ENCODE results near the gene CPTP. TPM values are rescaled to one million over a fixed set of nuclear protein-coding genes. Genes with fewer than 3 reads are reported as not detected.

The CPTP gene
- total RNA-seq, 3 donors from 2014 or later (not counting 1 experiment from before 2014, with no cell fraction given), result 8.0 to 14.6 (median 12.3) TPM

DNA sequence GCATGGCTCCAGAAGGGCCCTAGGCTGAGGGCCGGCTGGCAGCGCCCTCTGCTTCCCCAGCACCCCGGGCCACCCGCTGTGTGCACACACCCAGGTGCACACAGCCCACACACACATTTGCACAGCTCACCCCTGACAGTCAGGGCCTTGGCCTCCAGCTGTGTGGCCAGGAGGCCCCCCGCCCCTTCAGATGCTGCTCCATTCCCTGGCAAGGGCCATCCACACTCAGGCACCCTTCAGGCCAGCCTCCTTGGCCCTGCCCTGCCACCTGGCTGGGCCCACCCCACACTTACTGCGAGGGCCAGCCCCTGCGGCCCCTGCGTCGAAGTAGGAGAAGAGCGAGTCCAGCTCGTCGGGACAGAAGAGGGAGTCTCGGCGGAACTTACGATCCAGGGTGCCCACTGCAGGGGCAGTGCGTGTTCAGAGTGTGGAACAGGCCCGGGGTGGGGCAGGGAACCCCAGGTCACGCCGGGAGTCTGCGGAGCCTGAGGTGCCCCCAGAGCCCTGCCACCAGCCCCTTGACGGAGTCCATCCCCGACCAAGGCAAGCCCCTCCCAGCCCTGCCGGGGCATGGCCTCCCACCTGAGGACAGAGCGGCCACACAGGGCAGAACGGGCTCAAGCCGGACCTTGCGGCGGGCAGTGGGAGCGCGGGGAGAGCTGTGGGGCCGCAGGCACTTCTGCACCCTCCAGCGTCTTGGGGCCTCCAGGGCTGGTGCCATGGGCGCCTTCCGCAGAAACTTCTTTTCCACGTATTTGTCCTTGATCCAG, 29.3 kb upstream of the CPTP start:
- H3K4me1 Mint-ChIP-seq, result peaks cover 0 to 4% of the 10 kb centered on the region in 2 donors
- H3K9me3 Mint-ChIP-seq, result no peaks in the 10 kb centered on the region
- Histone ChIP-seq H3K9me3 (ENCODE audit: control insufficient read depth, insufficient read depth, low read length) (no peaks in the 10 kb centered on the region), H3K27me3 (ENCODE audit: control insufficient read depth, insufficient read depth, low read length) (no peaks in the 10 kb centered on the region), H3K4me1 (ENCODE audit: control insufficient read depth, insufficient read depth, low read length) (peaks cover 4% of the 10 kb centered on the region), H3K36me3 (ENCODE audit: control insufficient read depth, insufficient read depth, low read length) (no peaks in the 10 kb centered on the region), H3K27ac (ENCODE audit: low read length) (no peak overlapping the region), H3K4me3 (ENCODE audit: low read length) (no peak overlapping the region)
- ATAC-seq (no peak), DNase-seq (no peak)
- intact Hi-C loops (cut with micrococcal nuclease), result no loop called here
- 97% methylated on average over 35 of the region's 35 CpGs for WGBS (ENCODE audit: insufficient coverage)
- TF ChIP-seq, protein P1, sequence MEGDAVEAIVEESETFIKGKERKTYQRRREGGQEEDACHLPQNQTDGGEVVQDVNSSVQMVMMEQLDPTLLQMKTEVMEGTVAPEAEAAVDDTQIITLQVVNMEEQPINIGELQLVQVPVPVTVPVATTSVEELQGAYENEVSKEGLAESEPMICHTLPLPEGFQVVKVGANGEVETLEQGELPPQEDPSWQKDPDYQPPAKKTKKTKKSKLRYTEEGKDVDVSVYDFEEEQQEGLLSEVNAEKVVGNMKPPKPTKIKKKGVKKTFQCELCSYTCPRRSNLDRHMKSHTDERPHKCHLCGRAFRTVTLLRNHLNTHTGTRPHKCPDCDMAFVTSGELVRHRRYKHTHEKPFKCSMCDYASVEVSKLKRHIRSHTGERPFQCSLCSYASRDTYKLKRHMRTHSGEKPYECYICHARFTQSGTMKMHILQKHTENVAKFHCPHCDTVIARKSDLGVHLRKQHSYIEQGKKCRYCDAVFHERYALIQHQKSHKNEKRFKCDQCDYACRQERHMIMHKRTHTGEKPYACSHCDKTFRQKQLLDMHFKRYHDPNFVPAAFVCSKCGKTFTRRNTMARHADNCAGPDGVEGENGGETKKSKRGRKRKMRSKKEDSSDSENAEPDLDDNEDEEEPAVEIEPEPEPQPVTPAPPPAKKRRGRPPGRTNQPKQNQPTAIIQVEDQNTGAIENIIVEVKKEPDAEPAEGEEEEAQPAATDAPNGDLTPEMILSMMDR (IDR thresholded peaks at IDR 0.05), result no peak
- H3K27ac Mint-ChIP-seq, result no peak overlapping the region
- H3K36me3 Mint-ChIP-seq, result no peaks in the 10 kb centered on the region
- H3K27me3 Mint-ChIP-seq (ENCODE audit: low read depth in 2 of 2), result no peaks in the 10 kb centered on the region
- H3K4me3 Mint-ChIP-seq, result no peak overlapping the region

DNA sequence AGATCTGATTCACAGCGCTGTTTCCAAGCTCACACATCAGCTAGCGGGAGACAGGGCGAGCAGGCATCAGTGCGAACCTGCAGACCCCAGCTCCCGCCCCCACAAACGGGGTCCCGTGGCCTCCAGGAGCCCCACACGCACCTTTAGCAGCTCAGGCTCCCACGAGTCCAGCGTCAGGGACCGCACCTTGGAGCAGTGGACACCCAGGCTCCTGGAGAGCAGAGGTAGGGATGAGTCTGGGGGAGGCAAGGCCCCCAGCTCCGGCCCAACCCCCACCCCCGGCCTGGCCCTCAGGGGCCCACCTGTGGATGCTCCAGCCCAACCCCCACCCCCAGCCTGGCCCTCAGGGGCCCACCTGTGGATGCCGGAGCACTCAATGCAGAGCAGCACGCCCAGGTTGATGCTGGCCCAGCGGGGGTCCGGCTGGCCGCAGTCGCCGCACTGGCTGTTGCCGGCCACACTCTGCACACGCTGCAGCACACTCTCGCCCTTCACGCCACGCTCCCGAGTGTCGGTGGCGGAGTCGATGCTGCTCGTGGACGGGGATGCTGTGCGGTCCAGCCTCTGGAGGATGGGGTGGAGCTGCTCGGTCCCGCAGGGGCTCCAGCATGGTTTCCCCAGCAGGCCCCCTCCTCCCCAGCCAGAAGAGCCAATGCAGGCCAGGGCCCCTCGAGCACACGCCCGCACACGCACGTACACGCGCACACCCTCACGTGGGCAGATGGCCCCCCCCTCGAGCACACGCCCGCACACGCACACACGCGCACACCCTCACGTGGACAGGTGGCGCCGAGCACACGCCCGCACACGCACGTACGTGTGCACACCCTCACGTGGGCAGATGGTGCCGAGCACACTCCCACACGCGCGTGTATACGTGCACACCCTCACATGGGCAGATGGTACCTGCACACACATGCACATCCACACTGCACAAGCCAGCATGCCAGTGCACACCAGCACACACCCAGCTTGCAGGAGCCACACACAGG, 28.2 kb upstream of the CPTP start:
- H3K27ac Mint-ChIP-seq, result no peak overlapping the region
- H3K27me3 ChIP-seq (ENCODE audit: control insufficient read depth, insufficient read depth, low read length), result no peaks in the 10 kb centered on the region
- peaks cover 4% of the 10 kb centered on the region for H3K4me1 ChIP-seq (ENCODE audit: control insufficient read depth, insufficient read depth, low read length)
- 98% methylated on average over 62 of the region's 62 CpGs for WGBS (ENCODE audit: insufficient coverage)
- H3K4me3 ChIP-seq (ENCODE audit: low read length), result no peak overlapping the region
- H3K27me3 Mint-ChIP-seq (ENCODE audit: low read depth in 2 of 2), result no peaks in the 10 kb centered on the region
- intact Hi-C loops (cut with micrococcal nuclease), result no loop called here
- no peak for ATAC-seq
- no peak overlapping the region for H3K4me3 Mint-ChIP-seq
- no peaks in the 10 kb centered on the region for H3K36me3 ChIP-seq (ENCODE audit: control insufficient read depth, insufficient read depth, low read length)
- no peak for DNase-seq
- TF ChIP-seq, protein P1 (IDR thresholded peaks at IDR 0.05), result no peak
- H3K9me3 ChIP-seq (ENCODE audit: control insufficient read depth, insufficient read depth, low read length), result no peaks in the 10 kb centered on the region
- H3K27ac ChIP-seq (ENCODE audit: low read length), result no peak overlapping the region
- no peaks in the 10 kb centered on the region for H3K36me3 Mint-ChIP-seq
- H3K9me3 Mint-ChIP-seq, result no peaks in the 10 kb centered on the region
- H3K4me1 Mint-ChIP-seq, result peaks cover 0 to 3% of the 10 kb centered on the region in 2 donors

GRCh38 chr1:1297802-1298424, 26.7 kb upstream of the CPTP start:
- no peak for DNase-seq
- H3K27ac ChIP-seq (ENCODE audit: low read length), result no peak overlapping the region
- no peaks in the 10 kb centered on the region for H3K27me3 Mint-ChIP-seq (ENCODE audit: low read depth in 2 of 2)
- no peak overlapping the region for H3K4me3 Mint-ChIP-seq
- no peak for ATAC-seq
- no peak overlapping the region for H3K27ac Mint-ChIP-seq
- no peaks in the 10 kb centered on the region for H3K27me3 ChIP-seq (ENCODE audit: control insufficient read depth, insufficient read depth, low read length)
- H3K36me3 ChIP-seq (ENCODE audit: control insufficient read depth, insufficient read depth, low read length), result no peaks in the 10 kb centered on the region
- 84% methylated on average over 31 of the region's 31 CpGs for WGBS (ENCODE audit: insufficient coverage)
- H3K4me1 ChIP-seq (ENCODE audit: control insufficient read depth, insufficient read depth, low read length), result peaks cover 4% of the 10 kb centered on the region
- no peaks in the 10 kb centered on the region for H3K9me3 Mint-ChIP-seq
- no peak overlapping the region for H3K4me3 ChIP-seq (ENCODE audit: low read length)
- no peaks in the 10 kb centered on the region for H3K9me3 ChIP-seq (ENCODE audit: control insufficient read depth, insufficient read depth, low read length)
- intact Hi-C loops (cut with micrococcal nuclease), result no loop called here
- H3K36me3 Mint-ChIP-seq, result no peaks in the 10 kb centered on the region
- TF ChIP-seq, protein P1 (IDR thresholded peaks at IDR 0.05), result no peak
- peaks cover 0 to 3% of the 10 kb centered on the region in 2 donors for H3K4me1 Mint-ChIP-seq
